ENCODE measurements around the gene DDC. TPM values are rescaled to one million over a fixed set of nuclear protein-coding genes. Genes with fewer than 3 reads are reported as not detected.

DDC gene
- polyA plus RNA-seq, 2 donors: 0.18 to 0.37 TPM

DNA sequence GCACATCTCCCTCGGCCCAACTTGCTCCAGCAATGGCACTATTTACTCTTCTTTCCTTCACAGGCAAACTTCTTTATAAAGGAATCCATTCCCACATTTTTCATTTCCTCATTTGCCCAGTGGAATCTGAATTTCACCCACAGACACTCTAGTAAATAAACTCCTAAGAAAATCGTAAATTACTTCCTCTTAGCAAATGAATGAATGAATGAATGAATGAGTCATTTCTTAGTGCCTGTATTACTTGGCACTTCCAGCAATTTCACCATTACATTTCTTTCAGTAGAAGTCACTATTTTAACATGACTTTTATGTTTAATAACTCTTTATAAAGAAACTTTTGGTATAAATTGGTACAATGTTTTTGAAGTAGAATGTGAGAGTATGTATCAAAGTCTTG lies 55.7 kb downstream of the DDC start:
- 82% methylated on average over 2 of the region's 2 CpGs for WGBS, 2 donors

DNA sequence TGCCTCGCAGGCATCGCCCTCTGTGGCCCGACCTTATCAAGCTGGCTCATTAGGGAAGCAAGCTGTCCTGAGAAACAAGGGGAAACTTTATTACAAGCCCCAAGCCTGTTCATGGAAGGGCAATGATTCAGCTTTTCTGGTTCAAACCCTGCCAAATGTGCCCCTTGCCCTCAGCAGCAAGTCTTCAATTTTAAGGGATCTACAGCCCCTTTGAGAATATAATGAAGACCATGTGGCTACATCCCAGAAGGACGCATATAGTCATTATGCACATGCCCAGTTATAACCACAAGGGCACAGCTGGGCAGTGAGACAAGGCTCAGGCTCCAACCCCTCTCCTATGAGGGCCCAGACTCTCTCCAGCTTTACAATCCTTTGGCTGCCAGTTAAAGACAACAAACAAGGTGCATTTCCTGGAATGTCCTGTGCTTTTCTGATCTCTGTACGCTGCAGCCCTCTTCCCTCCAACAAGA lies 56.7 kb downstream of the DDC start:
- H3K4me1 ChIP-seq (ENCODE audit: control insufficient read depth in 2 of 2, insufficient read depth in 2 of 2, low read length in 1 of 2): peaks cover 2 to 5% of the 10 kb centered on the region in 2 donors
- no peaks in the 10 kb centered on the region for H3K9me3 ChIP-seq (ENCODE audit: control insufficient read depth in 2 of 2, insufficient read depth in 1 of 2, low read depth in 1 of 2, low read length in 1 of 2)
- H3K27ac ChIP-seq (ENCODE audit: low read depth in 2 of 2, low read length in 1 of 2): no peak overlapping the region
- no peaks in the 10 kb centered on the region for H3K36me3 ChIP-seq (ENCODE audit: control insufficient read depth in 2 of 2, insufficient read depth in 2 of 2, low read length in 1 of 2)
- 85 to 87% methylated on average over 5 of the region's 5 CpGs for WGBS, 2 donors
- no peaks in the 10 kb centered on the region for H3K27me3 ChIP-seq (ENCODE audit: control insufficient read depth in 1 of 2, insufficient read depth in 2 of 2, low read length in 2 of 2)
- H3K4me3 ChIP-seq (ENCODE audit: low read depth in 1 of 2, low read length in 2 of 2): no peak overlapping the region

More for the DNA sequence above, 55.7 kb downstream of the DDC start:
- H3K36me3 ChIP-seq (ENCODE audit: control insufficient read depth in 2 of 2, insufficient read depth in 2 of 2, low read length in 1 of 2): no peaks in the 10 kb centered on the region
- H3K9me3 ChIP-seq (ENCODE audit: control insufficient read depth in 2 of 2, insufficient read depth in 1 of 2, low read depth in 1 of 2, low read length in 1 of 2): no peaks in the 10 kb centered on the region
- H3K4me1 ChIP-seq (ENCODE audit: control insufficient read depth in 2 of 2, insufficient read depth in 2 of 2, low read length in 1 of 2): peaks cover 5% of the 10 kb centered on the region in 2 donors
- H3K27ac ChIP-seq (ENCODE audit: low read depth in 2 of 2, low read length in 1 of 2): no peak overlapping the region
- no peaks in the 10 kb centered on the region for H3K27me3 ChIP-seq (ENCODE audit: control insufficient read depth in 1 of 2, insufficient read depth in 2 of 2, low read length in 2 of 2)
- no peak overlapping the region for H3K4me3 ChIP-seq (ENCODE audit: low read depth in 1 of 2, low read length in 2 of 2)

DNA sequence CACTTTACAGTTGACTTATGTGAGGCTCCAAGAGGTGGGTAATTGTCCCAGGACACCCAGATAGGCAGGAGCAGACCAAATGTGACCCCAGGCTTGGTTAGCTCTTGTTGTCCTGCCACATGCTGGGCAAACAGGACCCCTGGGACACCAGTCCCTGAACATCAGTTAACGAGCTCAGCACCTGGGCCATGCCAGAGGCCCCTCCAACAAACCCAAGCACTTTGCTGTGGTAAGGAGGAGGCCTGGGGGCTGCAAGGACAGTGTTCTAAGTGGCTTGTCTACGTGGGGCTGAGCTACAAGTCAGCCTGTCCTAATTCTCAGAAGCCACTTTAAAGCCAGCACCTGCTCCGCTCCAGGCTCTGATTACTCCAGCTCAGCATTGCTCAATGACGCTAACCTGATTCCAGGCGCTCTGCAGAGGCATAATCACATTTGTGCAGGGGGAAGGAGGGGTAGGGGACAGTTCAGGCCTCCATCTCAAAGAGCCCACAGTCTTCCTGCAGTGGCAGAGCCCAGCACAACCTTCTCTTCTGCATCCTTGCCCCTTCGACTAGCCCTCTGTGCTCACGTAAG lies 57.2 kb downstream of the DDC start:
- H3K36me3 ChIP-seq (ENCODE audit: control insufficient read depth in 2 of 2, insufficient read depth in 2 of 2, low read length in 1 of 2): no peaks in the 10 kb centered on the region
- H3K9me3 ChIP-seq (ENCODE audit: control insufficient read depth in 2 of 2, insufficient read depth in 1 of 2, low read depth in 1 of 2, low read length in 1 of 2): no peaks in the 10 kb centered on the region
- peaks cover 2 to 3% of the 10 kb centered on the region in 2 donors for H3K4me1 ChIP-seq (ENCODE audit: control insufficient read depth in 2 of 2, insufficient read depth in 2 of 2, low read length in 1 of 2)
- no peaks in the 10 kb centered on the region for H3K27me3 ChIP-seq (ENCODE audit: control insufficient read depth in 1 of 2, insufficient read depth in 2 of 2, low read length in 2 of 2)
- H3K4me3 ChIP-seq (ENCODE audit: low read depth in 1 of 2, low read length in 2 of 2): no peak overlapping the region
- 88 to 89% methylated on average over 7 of the region's 7 CpGs for WGBS, 2 donors
- H3K27ac ChIP-seq (ENCODE audit: low read depth in 2 of 2, low read length in 1 of 2): no peak overlapping the region

DNA sequence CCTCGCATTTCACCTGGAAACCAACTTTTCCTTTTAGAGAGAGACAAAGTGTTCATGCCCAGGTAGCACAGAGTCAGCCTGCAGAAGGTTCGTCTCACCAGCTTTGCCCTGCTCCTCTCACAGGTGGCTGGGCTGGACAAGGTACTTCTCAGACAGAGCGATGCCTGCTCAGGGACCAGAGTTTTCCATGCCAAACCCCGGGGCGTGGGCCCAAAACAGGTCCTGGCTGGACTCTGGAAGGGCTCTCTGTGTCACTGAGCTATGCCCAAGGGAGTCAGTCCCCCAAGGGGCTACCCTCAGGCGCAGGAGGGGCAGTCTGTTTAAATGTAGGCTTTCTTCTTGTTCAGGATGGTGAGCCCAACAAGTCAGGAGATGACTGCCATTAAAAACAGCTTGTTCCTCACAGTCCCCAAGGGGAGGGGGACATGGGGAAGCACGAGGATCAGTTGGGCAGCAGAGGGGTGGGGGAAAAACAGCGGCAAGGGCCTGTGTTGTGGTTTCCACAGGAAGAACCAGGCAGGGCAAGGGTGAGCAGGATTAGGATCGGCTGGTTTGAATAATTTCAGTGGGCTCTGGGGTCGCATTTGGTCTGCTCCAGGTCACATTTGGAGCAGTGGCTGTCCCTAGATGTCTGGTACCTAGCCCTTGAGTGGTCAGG lies 59.5 kb downstream of the DDC start:
- H3K9me3 ChIP-seq (ENCODE audit: control insufficient read depth in 2 of 2, insufficient read depth in 1 of 2, low read depth in 1 of 2, low read length in 1 of 2): no peaks in the 10 kb centered on the region
- 69 to 82% methylated on average over 10 of the region's 10 CpGs for WGBS, 2 donors
- peaks cover 2 to 3% of the 10 kb centered on the region in 2 donors for H3K4me1 ChIP-seq (ENCODE audit: control insufficient read depth in 2 of 2, insufficient read depth in 2 of 2, low read length in 1 of 2)
- no peak overlapping the region for H3K4me3 ChIP-seq (ENCODE audit: low read depth in 1 of 2, low read length in 2 of 2)
- no peak overlapping the region for H3K27ac ChIP-seq (ENCODE audit: low read depth in 2 of 2, low read length in 1 of 2)
- H3K27me3 ChIP-seq (ENCODE audit: control insufficient read depth in 1 of 2, insufficient read depth in 2 of 2, low read length in 2 of 2): no peaks in the 10 kb centered on the region
- no peaks in the 10 kb centered on the region for H3K36me3 ChIP-seq (ENCODE audit: control insufficient read depth in 2 of 2, insufficient read depth in 2 of 2, low read length in 1 of 2)

DNA sequence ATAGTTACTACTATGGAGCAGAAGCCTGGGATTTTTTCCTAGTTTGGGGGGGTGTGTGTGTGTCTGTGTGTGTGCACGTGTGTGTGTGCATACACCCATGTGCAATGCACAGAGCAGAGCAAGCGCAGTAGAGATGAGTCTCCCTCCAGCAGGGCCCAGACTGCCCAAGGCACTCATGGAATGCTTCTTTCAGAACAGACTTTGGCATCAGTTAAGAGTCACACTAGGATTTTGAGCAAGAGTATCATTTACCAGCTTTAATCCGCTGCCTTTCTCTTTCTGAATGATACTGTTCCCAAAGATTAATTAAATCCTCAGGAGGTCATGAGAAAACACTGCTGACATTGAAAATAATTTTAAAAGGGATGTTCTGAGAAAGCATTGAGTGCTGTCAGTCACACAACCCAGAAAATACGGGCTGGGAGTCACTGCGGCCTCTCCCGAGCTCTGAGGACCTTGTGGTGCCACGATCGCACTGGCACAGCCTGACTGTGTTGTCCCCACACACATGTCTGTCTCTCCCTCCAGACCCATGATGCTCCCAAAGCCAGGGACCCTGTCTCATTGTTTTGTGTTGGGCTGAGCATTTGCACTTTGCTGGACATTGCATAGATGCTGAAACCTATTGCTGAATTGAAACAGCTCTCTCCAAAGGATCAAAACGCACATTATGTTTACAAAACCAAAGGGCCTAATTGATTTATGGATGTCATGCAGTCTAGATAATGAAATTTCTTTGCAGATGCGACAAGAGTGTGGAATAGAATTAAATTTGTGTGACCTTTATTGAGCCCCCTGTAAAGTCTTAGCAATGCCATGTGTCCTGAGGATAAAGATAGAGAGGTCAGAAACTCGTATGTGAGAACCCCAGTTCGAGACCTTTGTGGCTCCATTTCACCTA lies 60.3 kb downstream of the DDC start:
- WGBS, 2 donors: 83% methylated on average over 12 of the region's 12 CpGs
- Histone ChIP-seq H3K4me3 (ENCODE audit: low read depth in 1 of 2, low read length in 2 of 2) (no peak overlapping the region), H3K9me3 (ENCODE audit: control insufficient read depth in 2 of 2, insufficient read depth in 1 of 2, low read depth in 1 of 2, low read length in 1 of 2) (no peaks in the 10 kb centered on the region), H3K27me3 (ENCODE audit: control insufficient read depth in 1 of 2, insufficient read depth in 2 of 2, low read length in 2 of 2) (no peaks in the 10 kb centered on the region), H3K4me1 (ENCODE audit: control insufficient read depth in 2 of 2, insufficient read depth in 2 of 2, low read length in 1 of 2) (peaks cover 2 to 5% of the 10 kb centered on the region in 2 donors), H3K36me3 (ENCODE audit: control insufficient read depth in 2 of 2, insufficient read depth in 2 of 2, low read length in 1 of 2) (no peaks in the 10 kb centered on the region), H3K27ac (ENCODE audit: low read depth in 2 of 2, low read length in 1 of 2) (no peak overlapping the region)

DNA sequence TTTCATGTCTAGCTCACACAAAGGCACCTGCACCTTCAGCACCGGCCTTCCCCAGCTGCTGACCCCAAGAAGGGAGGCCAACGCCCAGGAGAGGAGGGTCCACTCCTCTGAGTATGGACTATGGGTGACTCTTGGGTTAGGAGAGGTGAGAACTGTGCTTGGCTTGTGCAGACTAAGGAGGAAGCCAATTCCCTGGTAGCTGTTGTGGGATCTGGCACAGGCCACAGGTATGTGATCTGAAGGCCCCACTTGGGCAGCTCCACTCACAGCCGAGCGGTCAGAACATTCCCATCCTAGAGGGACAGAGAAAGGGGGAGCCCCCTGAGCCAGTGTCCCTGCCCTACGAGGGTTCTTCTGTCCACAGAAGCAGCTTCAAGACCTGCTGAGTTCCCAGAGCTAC lies 62.3 kb downstream of the DDC start:
- Histone ChIP-seq H3K27me3 (ENCODE audit: control insufficient read depth in 1 of 2, insufficient read depth in 2 of 2, low read length in 2 of 2) (no peaks in the 10 kb centered on the region), H3K9me3 (ENCODE audit: control insufficient read depth in 2 of 2, insufficient read depth in 1 of 2, low read depth in 1 of 2, low read length in 1 of 2) (peaks cover 0 to 2% of the 10 kb centered on the region in 2 donors), H3K36me3 (ENCODE audit: control insufficient read depth in 2 of 2, insufficient read depth in 2 of 2, low read length in 1 of 2) (no peaks in the 10 kb centered on the region), H3K27ac (ENCODE audit: low read depth in 2 of 2, low read length in 1 of 2) (peak overlapping the region; percentile 16 to 62), H3K4me3 (ENCODE audit: low read depth in 1 of 2, low read length in 2 of 2) (no peak overlapping the region), H3K4me1 (ENCODE audit: control insufficient read depth in 2 of 2, insufficient read depth in 2 of 2, low read length in 1 of 2) (peaks cover 2 to 3% of the 10 kb centered on the region in 2 donors)
- 78 to 79% methylated on average over 5 of the region's 5 CpGs for WGBS, 2 donors

DNA sequence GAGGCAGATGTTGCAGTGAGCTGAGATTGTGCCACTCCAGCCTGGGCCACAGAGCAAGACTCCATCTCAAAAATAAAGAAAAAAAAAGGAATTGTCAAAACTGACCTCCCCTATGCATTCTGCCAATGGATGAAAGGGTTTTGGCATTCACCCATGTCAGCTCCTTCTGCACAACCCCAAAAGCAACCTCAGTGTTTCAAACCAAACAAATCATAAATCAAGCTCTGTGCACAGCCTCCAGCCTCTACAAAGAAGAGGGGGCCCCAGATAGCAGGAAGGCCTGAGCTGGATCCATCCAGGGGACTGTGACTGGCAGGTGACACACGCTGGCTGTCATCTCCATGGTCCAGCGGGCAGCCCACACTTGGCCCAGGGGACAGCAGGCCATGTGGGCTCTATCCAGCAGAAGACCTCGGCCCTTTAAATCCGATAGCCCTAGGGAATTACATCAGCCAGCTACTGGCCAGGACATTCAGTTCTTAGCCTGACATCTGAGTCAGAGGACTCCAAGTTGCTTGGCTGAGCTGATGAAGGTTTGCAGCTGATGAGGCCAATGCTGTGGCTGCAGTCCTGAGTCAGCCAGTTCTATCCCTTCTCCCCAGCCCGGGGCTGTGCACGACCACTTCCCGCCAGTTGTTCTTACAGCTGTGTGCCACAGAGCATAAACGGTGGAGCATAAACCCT lies 63.1 kb downstream of the DDC start:
- peak overlapping the region; percentile 62 to 66 for H3K27ac ChIP-seq (ENCODE audit: low read depth in 2 of 2, low read length in 1 of 2)

DNA sequence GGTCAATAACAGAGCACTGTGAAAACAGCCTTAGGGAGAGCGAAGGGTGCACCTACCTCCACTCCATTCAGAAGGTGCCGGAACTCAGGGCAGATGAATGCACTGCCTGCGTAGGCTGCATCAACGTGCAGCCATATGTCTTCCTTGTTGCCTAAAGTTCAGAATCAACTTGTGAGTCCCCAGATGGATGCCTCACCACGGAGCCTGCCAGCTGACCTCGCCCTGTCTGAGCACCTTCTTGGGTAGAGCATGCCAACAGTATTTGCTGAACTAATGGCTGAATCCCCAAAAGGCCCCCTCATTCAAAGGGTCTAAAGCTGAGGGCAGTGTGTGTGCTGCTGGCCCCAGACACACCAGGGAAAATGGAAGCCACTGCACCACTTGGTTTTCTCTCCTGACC lies 66.1 kb downstream of the DDC start:
- Histone ChIP-seq H3K4me3 (ENCODE audit: low read depth in 1 of 2, low read length in 2 of 2) (no peak overlapping the region), H3K36me3 (ENCODE audit: control insufficient read depth in 2 of 2, insufficient read depth in 2 of 2, low read length in 1 of 2) (no peaks in the 10 kb centered on the region), H3K4me1 (ENCODE audit: control insufficient read depth in 2 of 2, insufficient read depth in 2 of 2, low read length in 1 of 2) (peaks cover 0 to 3% of the 10 kb centered on the region in 2 donors), H3K27me3 (ENCODE audit: control insufficient read depth in 1 of 2, insufficient read depth in 2 of 2, low read length in 2 of 2) (no peaks in the 10 kb centered on the region), H3K27ac (ENCODE audit: low read depth in 2 of 2, low read length in 1 of 2) (no peak overlapping the region), H3K9me3 (ENCODE audit: control insufficient read depth in 2 of 2, insufficient read depth in 1 of 2, low read depth in 1 of 2, low read length in 1 of 2) (peaks cover 0 to 2% of the 10 kb centered on the region in 2 donors)
- 80 to 84% methylated on average over 6 of the region's 6 CpGs for WGBS, 2 donors

More for the DNA sequence above, 63.1 kb downstream of the DDC start:
- Histone ChIP-seq H3K4me1 (ENCODE audit: control insufficient read depth in 2 of 2, insufficient read depth in 2 of 2, low read length in 1 of 2) (peaks cover 2 to 3% of the 10 kb centered on the region in 2 donors), H3K27me3 (ENCODE audit: control insufficient read depth in 1 of 2, insufficient read depth in 2 of 2, low read length in 2 of 2) (no peaks in the 10 kb centered on the region), H3K36me3 (ENCODE audit: control insufficient read depth in 2 of 2, insufficient read depth in 2 of 2, low read length in 1 of 2) (no peaks in the 10 kb centered on the region), H3K9me3 (ENCODE audit: control insufficient read depth in 2 of 2, insufficient read depth in 1 of 2, low read depth in 1 of 2, low read length in 1 of 2) (peaks cover 0 to 2% of the 10 kb centered on the region in 2 donors), H3K4me3 (ENCODE audit: low read depth in 1 of 2, low read length in 2 of 2) (no peak overlapping the region)
- WGBS, 2 donors: 53 to 65% methylated on average over 8 of the region's 8 CpGs

DNA sequence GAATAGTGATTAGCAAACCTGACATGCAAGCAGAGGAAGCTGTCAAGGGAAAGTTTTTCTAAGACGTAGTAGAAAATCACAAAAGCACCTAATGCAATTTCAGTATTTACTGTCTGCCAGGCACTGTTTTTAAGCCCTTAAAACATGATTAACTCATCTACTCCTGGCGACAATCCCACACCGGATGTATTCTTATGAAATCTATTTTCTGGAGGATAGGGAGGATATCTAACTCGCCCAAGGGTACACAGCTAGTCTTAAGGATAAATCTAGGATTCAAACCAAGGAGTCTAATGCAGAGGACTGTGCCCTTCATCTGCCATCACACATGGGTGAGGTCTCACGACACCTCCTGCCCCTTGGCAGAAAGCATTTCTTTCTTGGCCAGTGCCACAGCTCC lies 67.2 kb downstream of the DDC start:
- Histone ChIP-seq H3K36me3 (ENCODE audit: control insufficient read depth in 2 of 2, insufficient read depth in 2 of 2, low read length in 1 of 2) (no peaks in the 10 kb centered on the region), H3K4me3 (ENCODE audit: low read depth in 1 of 2, low read length in 2 of 2) (no peak overlapping the region), H3K4me1 (ENCODE audit: control insufficient read depth in 2 of 2, insufficient read depth in 2 of 2, low read length in 1 of 2) (peaks cover 0 to 3% of the 10 kb centered on the region in 2 donors), H3K27me3 (ENCODE audit: control insufficient read depth in 1 of 2, insufficient read depth in 2 of 2, low read length in 2 of 2) (no peaks in the 10 kb centered on the region), H3K27ac (ENCODE audit: low read depth in 2 of 2, low read length in 1 of 2) (no peak overlapping the region), H3K9me3 (ENCODE audit: control insufficient read depth in 2 of 2, insufficient read depth in 1 of 2, low read depth in 1 of 2, low read length in 1 of 2) (peaks cover 0 to 2% of the 10 kb centered on the region in 2 donors)
- 37 to 61% methylated on average over 5 of the region's 5 CpGs for WGBS, 2 donors
